A673 (cell line): ENCODE results near the gene CNIH4. TPM values are rescaled to one million over a fixed set of nuclear protein-coding genes. Genes with fewer than 3 reads are reported as not detected.
"Not testable (repeated sequence)": the region's sequence is repeated elsewhere in the genome, so short reads cannot be mapped to it uniquely, and the experiment has no call there.

Source experiments
- BruUV-seq: library from RNA; stranded (reverse); fragments of 400-500 nt; replicated peaks from 2 replicates; lab custom pipeline; 2021; lab: Mats Ljungman, UMichigan
- CTCF ChIA-PET: fragments of 300-600 bp; sonication (Branson Sonifier 250); formaldehyde crosslinking; loops from one replicate; lab custom pipeline; 2022; ENCODE audit warnings: antibody characterized with exemption; lab: Charles Lee
- POLR2A ChIA-PET: fragments of 300-600 bp; sonication (Branson Sonifier 250); formaldehyde crosslinking; loops from one replicate; lab custom pipeline; 2022; ENCODE audit warnings: antibody characterized with exemption; ENCODE audit not compliant: low non-redundant PET; lab: Charles Lee
- DNase-seq: peaks from one replicate; pipeline ENCODE4 v3.0.0-alpha.2; 2015; ENCODE audit warnings: low spot score
- H3K27ac ChIP-seq: fragments of 200-600 bp; sonication (generic); 2 replicates; pipeline ENCODE4 v1.5.1; 2016; ENCODE audit warnings: mixed run types, low read depth, mild to moderate bottlenecking, mixed read lengths, antibody characterized with exemption, low read length; ENCODE audit not compliant: poor library complexity, severe bottlenecking
- H3K27me3 ChIP-seq: fragments of 200-600 bp; sonication (generic); replicated peaks from 2 replicates; pipeline ENCODE4 v1.6.1; 2017; ENCODE audit warnings: mixed run types, low read depth, mild to moderate bottlenecking, mixed read lengths, antibody characterized with exemption, low read length; ENCODE audit not compliant: insufficient read depth, poor library complexity
- H3K36me3 ChIP-seq: fragments of 200-600 bp; sonication (generic); 2 replicates; pipeline ENCODE4 v1.6.1; 2016; ENCODE audit warnings: mixed run types, mild to moderate bottlenecking, mixed read lengths, antibody characterized with exemption, low read length; ENCODE audit not compliant: insufficient read depth, poor library complexity, severe bottlenecking
- H3K4me1 ChIP-seq: fragments of 200-600 bp; sonication (generic); 2 replicates; pipeline ENCODE4 v1.6.1; 2017; ENCODE audit warnings: mixed run types, mild to moderate bottlenecking, mixed read lengths, antibody characterized with exemption, low read length; ENCODE audit not compliant: insufficient read depth, poor library complexity, severe bottlenecking
- H3K4me3 ChIP-seq: fragments of 200-600 bp; sonication (generic); 2 replicates; pipeline ENCODE4 v1.5.1; 2016; ENCODE audit warnings: low read depth, mixed run types, mild to moderate bottlenecking, mixed read lengths, low read length; ENCODE audit not compliant: poor library complexity, severe bottlenecking
- H3K9me3 ChIP-seq: fragments of 200-600 bp; sonication (generic); 2 replicates; pipeline ENCODE4 v1.6.1; 2016; ENCODE audit warnings: mixed run types, low read depth, mild to moderate bottlenecking, mixed read lengths, antibody characterized with exemption, low read length; ENCODE audit not compliant: poor library complexity, severe bottlenecking
- EZH2 ChIP-seq: fragments of 200-600 bp; sonication (generic); IDR thresholded peaks from 2 replicates; pipeline ENCODE4 v1.6.1; 2017; ENCODE audit warnings: borderline replicate concordance, low read depth, mild to moderate bottlenecking, mixed read lengths, antibody characterized with exemption, low read length; ENCODE audit not compliant: poor library complexity, severe bottlenecking
- intact Hi-C: fragments of 100-400 bp; cut with micrococcal nuclease; formaldehyde crosslinking; loops from one replicate; pipeline ENCODE4 v1.10.0; 2022; ENCODE audit not compliant: unreplicated experiment
- total RNA-seq: library from RNA; stranded (reverse); gene quantifications from 2 replicates; pipeline ENCODE4 v1.2.3, GENCODE V29; 2021
- TF ChIP-seq, protein P1 (sequence below): fragments of 300-800, 200-600 bp; sonication (generic); conservative IDR thresholded peaks from 2 replicates; pipeline ENCODE4 v1.5.1; 2017; ENCODE audit warnings: low read depth, mild to moderate bottlenecking, antibody characterized with exemption, low read length, moderate library complexity, mixed read lengths

CNIH4 gene
- total RNA-seq, 1 experiment from 2014 or later = 79.9 TPM

GRCh38 chr1:224420106-224420505, 63.4 kb downstream of the CNIH4 start:
- TF ChIP-seq, protein P1, sequence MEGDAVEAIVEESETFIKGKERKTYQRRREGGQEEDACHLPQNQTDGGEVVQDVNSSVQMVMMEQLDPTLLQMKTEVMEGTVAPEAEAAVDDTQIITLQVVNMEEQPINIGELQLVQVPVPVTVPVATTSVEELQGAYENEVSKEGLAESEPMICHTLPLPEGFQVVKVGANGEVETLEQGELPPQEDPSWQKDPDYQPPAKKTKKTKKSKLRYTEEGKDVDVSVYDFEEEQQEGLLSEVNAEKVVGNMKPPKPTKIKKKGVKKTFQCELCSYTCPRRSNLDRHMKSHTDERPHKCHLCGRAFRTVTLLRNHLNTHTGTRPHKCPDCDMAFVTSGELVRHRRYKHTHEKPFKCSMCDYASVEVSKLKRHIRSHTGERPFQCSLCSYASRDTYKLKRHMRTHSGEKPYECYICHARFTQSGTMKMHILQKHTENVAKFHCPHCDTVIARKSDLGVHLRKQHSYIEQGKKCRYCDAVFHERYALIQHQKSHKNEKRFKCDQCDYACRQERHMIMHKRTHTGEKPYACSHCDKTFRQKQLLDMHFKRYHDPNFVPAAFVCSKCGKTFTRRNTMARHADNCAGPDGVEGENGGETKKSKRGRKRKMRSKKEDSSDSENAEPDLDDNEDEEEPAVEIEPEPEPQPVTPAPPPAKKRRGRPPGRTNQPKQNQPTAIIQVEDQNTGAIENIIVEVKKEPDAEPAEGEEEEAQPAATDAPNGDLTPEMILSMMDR = no peak
- no peak for TF ChIP-seq EZH2
- intact Hi-C loops = no loop called here
- POLR2A ChIA-PET = no interaction called here
- Histone ChIP-seq H3K9me3 (no peaks in the 10 kb centered on the region), H3K36me3 (peaks cover 97% of the 10 kb centered on the region), H3K27me3 (no peaks in the 10 kb centered on the region), H3K27ac (no peak overlapping the region), H3K4me3 (no peak overlapping the region), H3K4me1 (no peaks in the 10 kb centered on the region)
- BruUV-seq = no TSS peak
- DNase-seq = no peak
- CTCF ChIA-PET = no interaction called here

- no peaks in the 10 kb centered on the region for H3K9me3 ChIP-seq
- no peak for DNase-seq
- peaks cover 84% of the 10 kb centered on the region for H3K36me3 ChIP-seq
- no peak overlapping the region for H3K27ac ChIP-seq
- H3K4me1 ChIP-seq = peaks cover 7% of the 10 kb centered on the region
- intact Hi-C loops = no loop called here
- no peaks in the 10 kb centered on the region for H3K27me3 ChIP-seq
- H3K4me3 ChIP-seq = no peak overlapping the region
- BruUV-seq = no TSS peak
- TF ChIP-seq, protein P1 = no peak
- TF ChIP-seq EZH2 = no peak
- POLR2A ChIA-PET = no interaction called here
- CTCF ChIA-PET = no interaction called here
Observed at GRCh38 chr1:224425279-224425884, 68.7 kb downstream of the CNIH4 start.

- H3K9me3 ChIP-seq, H3K27ac ChIP-seq, H3K27me3 ChIP-seq, DNase-seq, intact Hi-C loops, H3K4me3 ChIP-seq, POLR2A ChIA-PET, BruUV-seq, CTCF ChIA-PET: not testable (repeated sequence)
- Histone ChIP-seq H3K4me1 (peaks cover 22% of the 10 kb centered on the region), H3K36me3 (peaks cover 76% of the 10 kb centered on the region)
Observed at GRCh38 chr1:224426869-224427268, 70.2 kb downstream of the CNIH4 start.

GRCh38 chr1:224427346-224427745, 70.7 kb downstream of the CNIH4 start:
- TF ChIP-seq, protein P1 = no peak
- no peak for TF ChIP-seq EZH2
- intact Hi-C loops = no loop called here
- no peak for DNase-seq
- H3K36me3 ChIP-seq = peaks cover 71% of the 10 kb centered on the region
- no peaks in the 10 kb centered on the region for H3K27me3 ChIP-seq
- CTCF ChIA-PET = no interaction called here
- H3K9me3 ChIP-seq = no peaks in the 10 kb centered on the region
- H3K4me1 ChIP-seq = peaks cover 27% of the 10 kb centered on the region
- POLR2A ChIA-PET = no interaction called here
- BruUV-seq = no TSS peak
- no peak overlapping the region for H3K27ac ChIP-seq
- H3K4me3 ChIP-seq = no peak overlapping the region

DNA sequence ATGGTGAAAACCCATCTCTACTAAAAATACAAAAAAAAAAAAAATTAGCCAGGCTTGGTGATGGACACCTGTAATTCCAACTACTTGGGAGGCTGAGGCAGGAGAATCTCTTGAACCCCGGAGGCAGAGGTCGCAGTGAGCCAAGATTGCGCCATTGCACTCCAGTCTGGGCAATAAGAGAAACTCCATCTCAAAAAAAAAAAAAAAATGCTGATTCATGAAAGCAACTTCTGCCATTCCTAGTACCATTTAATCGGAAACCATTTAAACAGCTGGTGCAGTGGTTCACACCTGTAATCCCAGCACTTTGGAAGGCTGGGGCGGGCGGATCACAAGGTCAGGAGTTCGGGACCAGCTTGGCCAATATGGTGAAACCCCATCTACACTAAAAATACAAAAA, 72.0 kb downstream of the CNIH4 start:
- H3K36me3 ChIP-seq = peaks cover 58% of the 10 kb centered on the region
- POLR2A ChIA-PET, H3K27me3 ChIP-seq, H3K27ac ChIP-seq, intact Hi-C loops, DNase-seq, H3K4me3 ChIP-seq, CTCF ChIA-PET, H3K9me3 ChIP-seq, BruUV-seq: not testable (repeated sequence)
- H3K4me1 ChIP-seq = peaks cover 32% of the 10 kb centered on the region
